ENCODE measurements around the gene BTBD16. TPM values are rescaled to one million over a fixed set of nuclear protein-coding genes. Genes with fewer than 3 reads are reported as not detected.

Gene BTBD16
- total and polyA plus RNA-seq, 2 of the 13 experiments (the other 11 are each of a cell fraction or from before 2014, with no cell fraction given), result 5.0 to 11.9 TPM

- Histone ChIP-seq H2AFZ (ENCODE audit: low read length) (no peak overlapping the region), H3K9me3 (ENCODE audit: low read length) (no peaks in the 10 kb centered on the region), H4K20me1 (ENCODE audit: insufficient read depth, low read length) (no peaks in the 10 kb centered on the region), H3K36me3 (replicated peaks in 1 of 2; ENCODE audit: control insufficient read depth in 1 of 2, insufficient read depth in 2 of 2, low read length in 2 of 2) (peaks cover 19 to 58% of the 10 kb centered on the region in 2 experiments), H3K27me3 (ENCODE audit: control insufficient read depth in 1 of 2, insufficient read depth in 2 of 2, low read length in 2 of 2) (no peaks in the 10 kb centered on the region), H3K27ac (ENCODE audit: extremely low read length, insufficient read depth, low read length) (no peak overlapping the region), H3K4me2 (ENCODE audit: low read depth, low read length) (no peak overlapping the region), H3K4me3 (replicated peaks in 1 of 3; ENCODE audit: insufficient read depth in 1 of 3, low read depth in 2 of 3, low read length in 3 of 3) (no peak overlapping the region), H3K79me2 (ENCODE audit: insufficient read depth, low read length) (no peaks in the 10 kb centered on the region), H3K4me1 (ENCODE audit: insufficient read depth, low read length) (peaks cover 17% of the 10 kb centered on the region; the same call in 1 of the 2 replicates), H3K9ac (ENCODE audit: insufficient read depth, low read depth, low read length) (no peak overlapping the region)
- POLR2A ChIA-PET, result no interaction called here
- CTCF ChIA-PET (ENCODE audit: low intra/inter-chr PET ratio, low total read pairs), result no interaction called here
- no peak for ATAC-seq
- WGBS (ENCODE audit: low lambda C conversion rate), result 98% methylated on average over 3 of the region's 3 CpGs
- in situ Hi-C loops (cut with HindIII; ENCODE audit: extremely low pct_ligation_motif_present, low pct_unique_long_range_greater_than_20kb) (no loop called here), intact Hi-C loops (cut with micrococcal nuclease; ENCODE audit: unreplicated experiment) (no loop called here)
- TF ChIP-seq HBP1 (CRISPR knock-in tag; IDR thresholded peaks at IDR 0.05; ENCODE audit: low read depth) (no peak), ISX (CRISPR knock-in tag; conservative IDR thresholded peaks at IDR 0.05) (no peak)
- no peak for DNase-seq (ENCODE audit: low spot score)
- BruUV-seq (replicated peaks), result no TSS peak
- FAIRE-seq, result no peak
Observed at GRCh38 chr10:122232769-122233168, 38.3 kb upstream of the BTBD16 start.

- no peaks in the 10 kb centered on the region for H3K27me3 ChIP-seq (ENCODE audit: control insufficient read depth in 1 of 2, insufficient read depth in 2 of 2, low read length in 2 of 2)
- intact Hi-C loops (cut with micrococcal nuclease; ENCODE audit: unreplicated experiment), result no loop called here
- ChIA-PET CTCF (ENCODE audit: low intra/inter-chr PET ratio, low total read pairs) (no interaction called here), POLR2A (no interaction called here)
- H2AFZ ChIP-seq (ENCODE audit: low read length), result no peak overlapping the region
- peaks cover 15 to 53% of the 10 kb centered on the region in 2 experiments for H3K36me3 ChIP-seq (replicated peaks in 1 of 2; ENCODE audit: control insufficient read depth in 1 of 2, insufficient read depth in 2 of 2, low read length in 2 of 2)
- 100% methylated on average over 1 of the region's 11 CpGs for WGBS (ENCODE audit: low lambda C conversion rate)
- in situ Hi-C loops (cut with HindIII; ENCODE audit: extremely low pct_ligation_motif_present, low pct_unique_long_range_greater_than_20kb), result no loop called here
- no peak; the same call in 1 of the 3 replicates for ATAC-seq
- H3K27ac ChIP-seq (ENCODE audit: extremely low read length, insufficient read depth, low read length), result no peak overlapping the region
- H3K4me1 ChIP-seq (ENCODE audit: insufficient read depth, low read length), result peaks cover 17% of the 10 kb centered on the region; the same call in 1 of the 2 replicates
- no peaks in the 10 kb centered on the region for H3K9me3 ChIP-seq (ENCODE audit: low read length)
- no peak for TF ChIP-seq THAP8 (CRISPR knock-in tag; IDR thresholded peaks at IDR 0.05; ENCODE audit: borderline replicate concordance)
- TF ChIP-seq DZIP1 (CRISPR knock-in tag; IDR thresholded peaks at IDR 0.05), result no peak
- no peak for TF ChIP-seq ZNF577 (CRISPR knock-in tag; IDR thresholded peaks at IDR 0.05; ENCODE audit: borderline replicate concordance, low read depth)
- H4K20me1 ChIP-seq (ENCODE audit: insufficient read depth, low read length), result no peaks in the 10 kb centered on the region
- FAIRE-seq, result no peak
- no peak overlapping the region for H3K4me3 ChIP-seq (replicated peaks in 1 of 3; ENCODE audit: insufficient read depth in 1 of 3, low read depth in 2 of 3, low read length in 3 of 3)
- no peaks in the 10 kb centered on the region for H3K79me2 ChIP-seq (ENCODE audit: insufficient read depth, low read length)
- no peak overlapping the region for H3K9ac ChIP-seq (ENCODE audit: insufficient read depth, low read depth, low read length)
- no peak overlapping the region for H3K4me2 ChIP-seq (ENCODE audit: low read depth, low read length)
- DNase-seq (ENCODE audit: low spot score), result no peak
- no TSS peak for BruUV-seq (replicated peaks)
Observed at GRCh38 chr10:122233857-122234348, 37.2 kb upstream of the BTBD16 start.

All from HepG2 (cell line).